ENCODE results near the gene ITGA11.

The ITGA11 gene

GRCh38 chr15:68284616-68285258, 147.2 kb downstream of the ITGA11 start:
- DNase-seq: no peak

GRCh38 chr15:68283401-68283800, 148.6 kb downstream of the ITGA11 start:
- no peak for DNase-seq

DNA sequence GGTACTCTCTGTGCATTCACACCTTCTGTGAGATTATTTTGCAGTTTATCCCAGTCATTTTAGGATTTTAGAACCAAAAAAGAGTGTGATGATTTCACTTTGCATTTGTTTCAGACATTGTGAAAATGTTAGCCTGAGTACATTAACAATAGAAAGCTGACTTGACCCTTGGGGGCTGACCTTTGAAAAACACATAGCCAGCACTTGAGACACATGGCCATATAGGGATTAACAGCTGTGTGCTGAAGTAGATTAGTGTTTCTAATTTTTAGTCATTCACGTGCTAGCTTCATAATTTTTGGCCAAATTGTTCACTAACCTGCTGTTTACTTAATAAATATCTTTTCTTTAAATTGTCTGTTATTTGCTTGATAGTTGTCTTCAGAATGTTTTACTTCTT, 151.0 kb downstream of the ITGA11 start:
- DNase-seq: no peak

GRCh38 chr15:68279779-68280753, 151.9 kb downstream of the ITGA11 start:
- no peak for DNase-seq

GRCh38 chr15:68278595-68279405, 153.2 kb downstream of the ITGA11 start:
- DNase-seq: no peak

DNA sequence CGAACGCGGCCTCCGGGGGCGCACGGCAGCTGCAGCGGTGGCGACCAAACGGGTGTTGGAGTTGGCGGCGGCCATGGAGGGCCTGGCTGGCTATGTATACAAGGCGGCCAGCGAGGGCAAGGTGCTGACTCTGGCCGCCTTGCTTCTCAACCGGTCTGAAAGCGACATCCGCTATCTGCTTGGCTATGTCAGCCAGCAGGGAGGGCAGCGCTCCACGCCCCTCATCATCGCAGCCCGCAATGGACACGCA, 153.7 kb downstream of the ITGA11 start:
- DNase-seq: no peak

- peak; percentile 88 for DNase-seq
These were observed 154.2 kb downstream of the ITGA11 start, which contains the start of gene FEM1B for GRCh38 chr15:68277603-68278344. TSS of gene FEM1B (plus strand) at chr15:68277745. CDS start at chr15:68278418, 673 bp downstream.

- DNase-seq: no peak
These were observed 154.8 kb downstream of the ITGA11 start for GRCh38 chr15:68277131-68277602.

GRCh38 chr15:68276668-68277067, 155.3 kb downstream of the ITGA11 start:
- DNase-seq: no peak

DNA sequence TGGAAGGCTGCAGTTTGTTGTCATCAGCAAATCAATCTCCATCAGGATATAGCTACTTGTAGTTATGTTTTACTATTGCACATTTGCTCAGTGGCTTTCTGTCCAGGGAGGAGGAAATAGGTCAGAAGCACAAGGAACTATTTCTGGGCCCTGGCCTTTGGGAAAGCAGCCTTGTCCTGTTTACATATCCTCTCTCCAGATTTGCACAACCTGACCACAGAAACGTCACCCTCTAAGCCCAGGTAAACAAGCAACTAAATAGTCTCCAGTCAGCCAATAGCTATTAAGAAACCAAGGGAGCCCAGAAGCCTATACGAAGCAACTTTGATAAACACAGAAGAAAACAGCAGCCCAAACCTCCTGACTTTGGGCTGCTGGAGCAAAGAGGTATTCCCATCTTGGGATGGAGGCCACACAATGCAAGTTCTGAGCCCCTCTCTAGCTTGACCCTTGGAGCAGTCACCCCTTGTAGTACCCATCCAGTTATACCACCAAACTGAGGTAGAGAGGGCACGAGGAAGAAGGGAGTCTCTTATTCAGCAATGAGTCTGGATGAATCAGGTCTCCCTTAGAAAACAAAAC, 156.7 kb downstream of the ITGA11 start:
- no peak for DNase-seq

DNA sequence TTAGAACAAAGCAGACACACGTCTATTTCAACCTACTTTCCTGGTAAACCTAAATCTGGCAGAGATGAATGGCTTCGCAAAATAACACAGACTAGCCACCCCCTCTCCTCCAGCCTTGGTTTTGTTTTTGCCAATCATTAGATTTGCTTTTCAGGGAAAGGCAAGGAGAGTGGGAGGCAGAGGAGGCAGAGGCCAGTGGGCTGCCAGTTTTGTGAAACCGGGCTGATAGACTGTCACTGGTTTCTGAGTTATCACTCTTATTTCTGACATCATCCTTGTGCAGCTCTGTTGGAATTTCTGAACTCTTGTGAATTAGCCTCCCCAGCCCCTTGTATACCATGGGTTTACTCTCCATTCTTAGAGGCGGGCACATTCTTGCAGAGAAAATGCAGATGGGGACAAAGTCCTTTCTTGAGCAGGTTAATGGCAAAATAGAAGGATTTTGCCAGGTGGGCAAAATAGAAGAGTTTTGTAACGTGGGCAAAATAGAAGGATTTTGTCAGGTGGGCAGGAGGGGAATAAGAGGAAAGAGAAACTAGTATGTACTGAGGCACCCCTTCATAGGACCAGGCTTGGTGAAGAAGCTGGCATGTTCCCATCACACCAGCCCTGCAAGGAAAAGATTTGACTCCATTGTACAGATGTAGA, 157.6 kb downstream of the ITGA11 start:
- DNase-seq: no peak

- DNase-seq: no peak
These were observed 159.2 kb downstream of the ITGA11 start for GRCh38 chr15:68272721-68273271.

GRCh38 chr15:68271854-68272471, 160.0 kb downstream of the ITGA11 start:
- DNase-seq: no peak

GRCh38 chr15:68268405-68268804, 163.6 kb downstream of the ITGA11 start:
- no peak for DNase-seq

DNA sequence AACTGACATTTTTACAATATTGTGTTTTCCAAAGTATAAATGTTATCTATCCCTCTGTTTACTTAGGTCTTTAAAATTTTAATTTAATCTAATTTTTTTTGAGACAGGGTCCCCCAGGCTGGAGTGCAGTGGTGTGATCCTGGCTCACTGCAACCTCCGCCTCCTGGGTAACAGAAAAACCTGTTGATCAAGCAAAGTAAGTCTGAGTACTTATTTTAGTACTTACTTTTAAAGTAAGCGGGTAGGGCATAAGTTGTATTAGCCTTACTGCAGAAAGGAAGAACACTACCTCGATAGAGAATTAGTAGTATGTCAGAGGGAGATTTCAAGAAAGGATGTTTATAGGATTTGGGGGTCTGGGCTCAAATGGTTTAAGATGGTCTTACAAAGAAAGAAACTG, 166.3 kb downstream of the ITGA11 start:
- no peak for DNase-seq

DNA sequence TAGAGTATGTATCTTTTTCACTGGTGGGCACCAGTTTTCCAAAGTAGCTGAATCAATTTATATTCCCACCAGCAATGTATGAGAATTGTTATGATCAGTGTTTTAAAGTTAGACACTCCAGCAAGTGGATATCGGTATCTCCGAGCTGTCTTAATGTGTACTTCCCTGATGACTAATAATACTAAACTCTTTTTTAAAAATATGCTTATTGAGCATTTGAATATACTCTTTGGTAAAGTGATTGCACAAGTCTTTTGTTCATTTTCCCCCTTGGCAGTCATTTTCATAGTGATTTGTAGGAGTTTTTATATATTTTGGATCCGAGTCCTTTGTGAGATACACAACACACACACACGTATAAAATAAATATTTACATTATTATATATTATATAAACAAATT, 166.9 kb downstream of the ITGA11 start:
- DNase-seq: no peak

GRCh38 chr15:68264282-68264681, 167.7 kb downstream of the ITGA11 start:
- no peak for DNase-seq

- no peak for DNase-seq
These were observed 169.2 kb downstream of the ITGA11 start for GRCh38 chr15:68262514-68263356.

DNA sequence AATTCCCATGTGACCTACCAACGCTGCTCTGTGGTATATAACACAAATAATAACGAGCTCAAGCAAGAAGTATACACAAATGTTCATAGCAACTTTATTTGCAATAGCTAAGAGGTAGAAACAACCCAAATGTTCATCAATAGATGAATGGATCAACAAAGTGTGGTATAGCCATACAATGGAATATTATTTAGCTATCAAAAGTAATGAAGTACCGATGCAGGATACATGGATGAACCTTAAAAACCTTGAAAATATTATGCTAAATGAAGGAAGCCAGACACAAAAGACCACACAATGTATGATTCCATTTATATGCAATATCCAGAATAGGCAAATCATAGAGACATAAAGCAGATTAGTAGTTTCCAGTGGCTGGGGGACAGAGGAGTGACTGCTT, 170.0 kb downstream of the ITGA11 start:
- DNase-seq: no peak

DNA sequence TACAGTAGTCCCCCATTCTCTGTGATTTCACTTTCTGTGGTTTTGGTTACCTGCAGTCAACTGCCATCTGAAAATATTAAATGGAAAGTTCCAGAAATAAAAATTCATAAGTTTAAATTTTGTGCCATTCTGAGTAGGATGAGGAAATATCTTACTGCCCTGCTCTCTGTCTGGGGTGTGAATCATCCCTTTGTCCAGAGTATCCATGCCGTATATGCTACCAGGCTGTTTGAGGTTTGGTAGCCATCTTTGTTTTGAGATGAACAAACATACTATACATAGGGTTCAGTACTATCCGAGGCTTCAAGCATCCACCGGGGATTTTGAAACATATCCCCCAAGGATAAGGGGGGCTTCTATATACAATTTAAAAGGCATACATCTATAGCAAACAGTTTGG, 170.7 kb downstream of the ITGA11 start:
- DNase-seq: no peak
